SK-N-SH treated with all-trans-retinoic acid at 6 μM for 48 hours (cell line): ENCODE data around the gene ACACB.

ENCODE experiments used
- ATAC-seq: fragments of 200-7000 bp; cut with Tn5 transposase; 3 replicates; pipeline ENCODE4 v1.9.1; 2020; ENCODE audit warnings: mild to moderate bottlenecking, moderate library complexity
- ARNTL ChIP-seq: fragments of 450-650 bp; formaldehyde crosslinking; IDR thresholded peaks from 2 replicates; pipeline ENCODE4 v1.5.0; 2020; ENCODE audit warnings: low read depth, mild to moderate bottlenecking, moderate library complexity, borderline replicate concordance
- BACH2 ChIP-seq: fragments of 250-450 bp; sonication (Bioruptor Pico); IDR thresholded peaks from 2 replicates; pipeline ENCODE4 v1.9.0; 2021; ENCODE audit warnings: mild to moderate bottlenecking, borderline replicate concordance
- CSDC2 ChIP-seq: fragments of 250-450 bp; sonication (Bioruptor Pico); IDR thresholded peaks from 2 replicates; pipeline ENCODE4 v1.5.0; 2020; ENCODE audit warnings: mild to moderate bottlenecking, moderate library complexity
- CSRNP3 ChIP-seq: fragments of 250-450 bp; sonication (Bioruptor Pico); IDR thresholded peaks from 2 replicates; pipeline ENCODE4 v1.5.1; 2021; ENCODE audit warnings: mild to moderate bottlenecking, moderate library complexity
- ESRRG ChIP-seq: fragments of 250-450 bp; sonication (Bioruptor Pico); IDR thresholded peaks from 2 replicates; pipeline ENCODE4 v1.6.1; 2021; ENCODE audit warnings: mild to moderate bottlenecking
- GLIS3 ChIP-seq: fragments of 250-450 bp; sonication (Bioruptor Pico); IDR thresholded peaks from 2 replicates; pipeline ENCODE4 v1.5.0; 2020; ENCODE audit warnings: mild to moderate bottlenecking, moderate library complexity
- ISL1 ChIP-seq: fragments of 250-450 bp; sonication (Bioruptor Pico); IDR thresholded peaks from 2 replicates; pipeline ENCODE4 v2.1.2; 2022; ENCODE audit warnings: mild to moderate bottlenecking, moderate library complexity
- OSR1 ChIP-seq: fragments of 250-450 bp; sonication (Bioruptor Pico); IDR thresholded peaks from 2 replicates; pipeline ENCODE4 v1.8.0; 2022; ENCODE audit warnings: moderate library complexity, mild to moderate bottlenecking, inconsistent platforms
- PATZ1 ChIP-seq: fragments of 250-450 bp; sonication (Bioruptor Pico); IDR thresholded peaks from 2 replicates; pipeline ENCODE4 v1.8.0; 2020; ENCODE audit warnings: mild to moderate bottlenecking, moderate library complexity, borderline replicate concordance
- POU6F1 ChIP-seq: fragments of 250-450 bp; sonication (Bioruptor Pico); IDR thresholded peaks from 2 replicates; pipeline ENCODE4 v1.8.0; 2021; ENCODE audit warnings: low read depth, mild to moderate bottlenecking, moderate library complexity, borderline replicate concordance
- PPARA ChIP-seq: fragments of 250-450 bp; sonication (Bioruptor Pico); IDR thresholded peaks from 2 replicates; pipeline ENCODE4 v1.5.0; 2020; ENCODE audit warnings: mild to moderate bottlenecking, borderline replicate concordance
- SNAI2 ChIP-seq: fragments of 250-450 bp; sonication (Bioruptor Pico); IDR thresholded peaks from 2 replicates; pipeline ENCODE4 v1.5.0; 2020; ENCODE audit warnings: mild to moderate bottlenecking, moderate library complexity
- TCF4 ChIP-seq: fragments of 250-450 bp; sonication (Bioruptor Pico); IDR thresholded peaks from 2 replicates; pipeline ENCODE4 v1.8.0; 2021; ENCODE audit warnings: mild to moderate bottlenecking, moderate library complexity, borderline replicate concordance
- TOX ChIP-seq: fragments of 250-450 bp; sonication (Bioruptor Pico); IDR thresholded peaks from 2 replicates; pipeline ENCODE4 v1.8.0; 2021; ENCODE audit warnings: mild to moderate bottlenecking, moderate library complexity, borderline replicate concordance
- TSHZ2 ChIP-seq: fragments of 250-450 bp; sonication (Bioruptor Pico); IDR thresholded peaks from 2 replicates; pipeline ENCODE4 v1.5.0; 2020; ENCODE audit warnings: mild to moderate bottlenecking, moderate library complexity
- ZC3H10 ChIP-seq: fragments of 250-450 bp; sonication (Bioruptor Pico); IDR thresholded peaks from 2 replicates; pipeline ENCODE4 v1.5.1; 2021; ENCODE audit warnings: mild to moderate bottlenecking, moderate library complexity
- ZFP3 ChIP-seq: fragments of 250-450 bp; sonication (Bioruptor Pico); IDR thresholded peaks from 2 replicates; pipeline ENCODE4 v1.5.0; 2020; ENCODE audit warnings: mild to moderate bottlenecking, moderate library complexity
- ZFP30 ChIP-seq: fragments of 450-650 bp; formaldehyde crosslinking; IDR thresholded peaks from 2 replicates; pipeline ENCODE4 v1.5.0; 2022; ENCODE audit warnings: mild to moderate bottlenecking, moderate library complexity
- ZNF565 ChIP-seq: fragments of 450-650 bp; formaldehyde crosslinking; conservative IDR thresholded peaks from 2 replicates; pipeline ENCODE4 v1.5.0; 2020; ENCODE audit warnings: low read depth, mild to moderate bottlenecking, moderate library complexity
- ZNF70 ChIP-seq: fragments of 450-650 bp; formaldehyde crosslinking; IDR thresholded peaks from 2 replicates; pipeline ENCODE4 v1.5.0; 2020; ENCODE audit warnings: mild to moderate bottlenecking, moderate library complexity
- ZNF8 ChIP-seq: fragments of 450-650 bp; formaldehyde crosslinking; IDR thresholded peaks from 2 replicates; pipeline ENCODE4 v1.5.0; 2020; ENCODE audit warnings: mild to moderate bottlenecking, moderate library complexity

The ACACB gene

GRCh38 chr12:109179927-109180326 is 63.5 kb downstream of the ACACB start:
- ATAC-seq: no peak
- no peak for TF ChIP-seq ZC3H10 (CRISPR knock-in tag)
- no peak for TF ChIP-seq BACH2 (CRISPR knock-in tag)
- no peak for TF ChIP-seq ZNF565 (CRISPR knock-in tag)
- no peak for TF ChIP-seq CSRNP3
- TF ChIP-seq PATZ1: no peak
- TF ChIP-seq ESRRG: no peak
- TF ChIP-seq TOX (CRISPR knock-in tag): no peak
- TF ChIP-seq OSR1: no peak
- no peak for TF ChIP-seq PPARA
- TF ChIP-seq POU6F1: no peak
- no peak for TF ChIP-seq GLIS3 (CRISPR knock-in tag)
- no peak for TF ChIP-seq ZFP30
- no peak for TF ChIP-seq SNAI2 (CRISPR knock-in tag)
- no peak for TF ChIP-seq ZNF70 (CRISPR knock-in tag)
- no peak for TF ChIP-seq CSDC2 (CRISPR knock-in tag)
- TF ChIP-seq TSHZ2 (CRISPR knock-in tag): no peak
- TF ChIP-seq TCF4 (CRISPR knock-in tag): no peak
- no peak for TF ChIP-seq ARNTL (CRISPR knock-in tag)
- TF ChIP-seq, all 23 proteins: peak for 0

- TF ChIP-seq ZFP3 (CRISPR knock-in tag): no peak
- no peak for TF ChIP-seq ESRRG
- no peak for TF ChIP-seq ZNF8
- TF ChIP-seq TSHZ2 (CRISPR knock-in tag): no peak
- no peak for TF ChIP-seq CSRNP3
- no peak for TF ChIP-seq POU6F1
- TF ChIP-seq ISL1 (CRISPR knock-in tag): no peak
- no peak for TF ChIP-seq TCF4 (CRISPR knock-in tag)
- TF ChIP-seq GLIS3 (CRISPR knock-in tag): no peak
- no peak for TF ChIP-seq SNAI2 (CRISPR knock-in tag)
- no peak for TF ChIP-seq ARNTL (CRISPR knock-in tag)
- no peak for TF ChIP-seq PATZ1
- TF ChIP-seq ZC3H10 (CRISPR knock-in tag): no peak
- no peak for TF ChIP-seq ZNF565 (CRISPR knock-in tag)
- TF ChIP-seq CSDC2 (CRISPR knock-in tag): no peak
- TF ChIP-seq, all 23 proteins: peak for 0
Observed at GRCh38 chr12:109182041-109182839, 65.9 kb downstream of the ACACB start.

More at GRCh38 chr12:109182041-109182839, 65.9 kb downstream of the ACACB start:
- ATAC-seq: no peak
